LNCAP (cell line): Measurements from ENCODE around the gene AHDC1.

Source experiments
- TF ChIP-seq, protein P1 (sequence below): fragments of 450-650 bp; IDR thresholded peaks from 2 replicates; pipeline ENCODE4 v1.5.1; 2017; ENCODE audit warnings: mild to moderate bottlenecking

AHDC1 gene

GRCh38 chr1:27596261-27596660, 7.7 kb downstream of the AHDC1 start:
- TF ChIP-seq, protein P1, sequence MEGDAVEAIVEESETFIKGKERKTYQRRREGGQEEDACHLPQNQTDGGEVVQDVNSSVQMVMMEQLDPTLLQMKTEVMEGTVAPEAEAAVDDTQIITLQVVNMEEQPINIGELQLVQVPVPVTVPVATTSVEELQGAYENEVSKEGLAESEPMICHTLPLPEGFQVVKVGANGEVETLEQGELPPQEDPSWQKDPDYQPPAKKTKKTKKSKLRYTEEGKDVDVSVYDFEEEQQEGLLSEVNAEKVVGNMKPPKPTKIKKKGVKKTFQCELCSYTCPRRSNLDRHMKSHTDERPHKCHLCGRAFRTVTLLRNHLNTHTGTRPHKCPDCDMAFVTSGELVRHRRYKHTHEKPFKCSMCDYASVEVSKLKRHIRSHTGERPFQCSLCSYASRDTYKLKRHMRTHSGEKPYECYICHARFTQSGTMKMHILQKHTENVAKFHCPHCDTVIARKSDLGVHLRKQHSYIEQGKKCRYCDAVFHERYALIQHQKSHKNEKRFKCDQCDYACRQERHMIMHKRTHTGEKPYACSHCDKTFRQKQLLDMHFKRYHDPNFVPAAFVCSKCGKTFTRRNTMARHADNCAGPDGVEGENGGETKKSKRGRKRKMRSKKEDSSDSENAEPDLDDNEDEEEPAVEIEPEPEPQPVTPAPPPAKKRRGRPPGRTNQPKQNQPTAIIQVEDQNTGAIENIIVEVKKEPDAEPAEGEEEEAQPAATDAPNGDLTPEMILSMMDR, result no peak

- TF ChIP-seq, protein P1, result no peak
These were observed 8.3 kb downstream of the AHDC1 start for GRCh38 chr1:27595597-27595996.

DNA sequence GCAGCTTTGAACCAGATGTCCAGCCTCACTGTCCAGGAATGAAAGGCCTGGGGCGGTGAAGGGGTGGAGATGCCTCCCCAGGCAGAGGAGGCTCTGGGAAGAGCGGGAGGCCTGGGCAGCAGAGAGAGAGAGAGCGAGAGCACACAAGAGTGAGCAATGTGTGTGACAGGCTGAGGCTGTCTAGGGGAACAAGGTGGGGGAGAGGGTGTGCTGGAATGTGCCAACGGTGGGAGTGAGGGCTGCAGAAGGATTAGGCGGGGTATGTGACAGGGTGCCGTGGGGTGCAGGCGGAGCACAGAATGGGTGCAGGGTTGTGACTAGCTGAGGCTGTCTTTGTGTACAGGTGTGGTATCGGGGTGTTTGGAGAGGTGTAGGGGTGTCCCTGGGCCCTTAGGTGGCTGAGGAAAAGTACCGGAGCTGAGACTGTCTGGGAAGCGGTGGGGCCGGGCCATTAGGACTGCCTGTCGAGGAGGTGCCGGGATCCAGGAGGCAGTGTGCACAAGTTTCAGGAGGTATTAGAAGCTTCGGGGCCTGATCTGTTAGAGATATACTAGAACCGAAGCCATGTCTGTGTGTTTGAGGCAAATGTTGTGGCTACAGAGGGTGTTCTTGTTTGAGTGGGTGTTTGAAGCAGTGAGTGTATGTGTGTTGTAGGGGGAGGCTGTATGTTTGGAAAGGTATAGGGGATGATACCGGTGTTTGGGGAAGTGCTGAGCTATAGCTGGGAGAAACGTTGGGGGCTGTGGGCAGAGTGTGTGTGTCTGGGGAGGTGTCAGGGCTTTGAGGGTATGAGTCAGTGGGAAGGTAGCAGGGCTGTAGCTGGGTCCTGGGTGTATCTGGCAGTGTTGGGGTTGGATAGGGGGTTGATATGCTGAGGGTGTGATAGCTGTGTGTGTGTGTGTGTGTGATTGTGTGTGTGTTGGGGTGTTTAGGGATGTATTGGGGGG, 9.1 kb downstream of the AHDC1 start:
- TF ChIP-seq, protein P1, result no peak

GRCh38 chr1:27593678-27594563, 10.0 kb downstream of the AHDC1 start:
- TF ChIP-seq, protein P1, result no peak

- TF ChIP-seq, protein P1, result no peak
These were observed 10.8 kb downstream of the AHDC1 start for GRCh38 chr1:27592931-27593677.

- TF ChIP-seq, protein P1, result no peak
These were observed 11.6 kb downstream of the AHDC1 start for GRCh38 chr1:27592232-27592930.
